Endothelial cell of umbilical vein (primary cell): ENCODE results near the gene HSFX1. TPM values are rescaled to one million over a fixed set of nuclear protein-coding genes. Genes with fewer than 3 reads are reported as not detected.

Experiments
- BruUV-seq: library from RNA; stranded (reverse); fragments of 400-500 nt; replicated peaks from 2 replicates; lab custom pipeline; 2021; lab: Mats Ljungman, UMichigan
- CTCF ChIA-PET: fragments of 300-600, 350-600 bp; sonication (Branson Sonifier 250); formaldehyde crosslinking; loops from one replicate; lab custom pipeline; 2021; ENCODE audit warnings: antibody characterized with exemption, inconsistent platforms; lab: Charles Lee
- POLR2A ChIA-PET: fragments of 300-600, 350-600 bp; sonication (Branson Sonifier 250); formaldehyde crosslinking; loops from one replicate; lab custom pipeline; 2021; ENCODE audit warnings: antibody characterized with exemption, inconsistent platforms; lab: Charles Lee
- DNase-seq: peaks from one replicate; pipeline ENCODE4 v3.0.0-alpha.2; 2011; ENCODE audit warnings: low read depth, low spot score
- FAIRE-seq: peaks from 2 replicates; lab custom pipeline; 2011; peaks lifted over from hg19 to GRCh38; lab: Jason Lieb, UNC
- H2AFZ ChIP-seq: 2 replicates; pipeline ENCODE4 v1.6.0; 2012; ENCODE audit warnings: low read depth, low read length, control low read depth, inconsistent platforms
- H3K27ac ChIP-seq: 2 replicates; pipeline ENCODE4 v1.5.1; 2011; ENCODE audit warnings: low read depth, mild to moderate bottlenecking, control low read depth, low read length, moderate library complexity; ENCODE audit not compliant: insufficient read depth
- H3K27me3 ChIP-seq, 2 experiments: 2 replicates each; pipeline versions ENCODE4 v1.6.0 to v1.6.1; 2011; ENCODE audit warnings: low read length in 2 of 2, mixed read lengths in 1 of 2; ENCODE audit not compliant: control insufficient read depth in 2 of 2, insufficient read depth in 2 of 2
- H3K36me3 ChIP-seq, 2 experiments: 2 replicates in 1 of 2; 3 replicates in 1 of 2; pipeline ENCODE4 v1.5.1; 2011; ENCODE audit warnings: low read length in 2 of 2, mild to moderate bottlenecking in 1 of 2, moderate library complexity in 1 of 2; ENCODE audit not compliant: control insufficient read depth in 2 of 2, insufficient read depth in 2 of 2; ENCODE audit errors: extremely low read depth in 1 of 2
- H3K4me1 ChIP-seq: 3 replicates; pipeline ENCODE4 v1.5.1; 2011; ENCODE audit warnings: mild to moderate bottlenecking, low read length; ENCODE audit not compliant: control insufficient read depth, insufficient read depth; ENCODE audit errors: extremely low read depth
- H3K4me2 ChIP-seq: 2 replicates; pipeline ENCODE4 v1.6.1; 2011; ENCODE audit warnings: low read length, control low read depth, mixed read lengths; ENCODE audit not compliant: insufficient read depth
- H3K4me3 ChIP-seq, 3 experiments: fragments of 200-600 bp in 1 of 3; sonication (generic), shearing (Covaris generic) in 1 of 3; replicated peaks in 1 of 3; 2 replicates each; pipeline ENCODE4 v1.5.1; 2011 to 2016; ENCODE audit warnings: control low read depth in 3 of 3, low read length in 3 of 3, mild to moderate bottlenecking in 2 of 3, inconsistent platforms in 1 of 3, low read depth in 1 of 3, moderate library complexity in 1 of 3; ENCODE audit not compliant: insufficient read depth in 1 of 3
- H3K79me2 ChIP-seq: 2 replicates; pipeline ENCODE4 v1.6.0; 2012; ENCODE audit warnings: low read length, inconsistent platforms; ENCODE audit not compliant: control insufficient read depth, insufficient read depth
- H3K9ac ChIP-seq: replicated peaks from 2 replicates; pipeline ENCODE3; 2011; ENCODE audit warnings: low read length, control low read depth; ENCODE audit not compliant: insufficient read depth; ENCODE audit errors: extremely low read depth
- H3K9me1 ChIP-seq: replicated peaks from 3 replicates; pipeline ENCODE4 v1.6.0; 2011; ENCODE audit warnings: mild to moderate bottlenecking, low read length; ENCODE audit not compliant: control insufficient read depth, insufficient read depth; ENCODE audit errors: extremely low read depth
- H3K9me3 ChIP-seq: replicated peaks from 2 replicates; pipeline ENCODE4 v1.5.1; 2012; ENCODE audit warnings: low read length, inconsistent platforms; ENCODE audit not compliant: control insufficient read depth, insufficient read depth
- H4K20me1 ChIP-seq: replicated peaks from 2 replicates; pipeline ENCODE3; 2011; ENCODE audit warnings: mild to moderate bottlenecking, low read length; ENCODE audit not compliant: control insufficient read depth, insufficient read depth; ENCODE audit errors: extremely low read depth
- CTCF ChIP-seq, 2 donors: IDR thresholded peaks; 1 replicate in 1 of 2; 2 replicates in 1 of 2; pipeline ENCODE4 v1.5.1; 2011; ENCODE audit warnings: low read length in 2 of 2, mild to moderate bottlenecking in 2 of 2, moderate library complexity in 2 of 2, control low read depth in 1 of 2, inconsistent platforms in 1 of 2, low read depth in 1 of 2; ENCODE audit not compliant: insufficient read depth in 1 of 2; ENCODE audit errors: extremely low read depth in 1 of 2
- EZH2 ChIP-seq: IDR thresholded peaks from 2 replicates; pipeline ENCODE4 v1.6.1; 2012; ENCODE audit warnings: borderline replicate concordance, low read depth, mild to moderate bottlenecking, moderate library complexity, low read length, inconsistent platforms; ENCODE audit not compliant: severe bottlenecking
- FOS ChIP-seq: IDR thresholded peaks from 2 replicates; pipeline ENCODE4 v1.6.1; 2011; ENCODE audit warnings: mild to moderate bottlenecking, low read length, moderate library complexity, borderline replicate concordance; ENCODE audit not compliant: insufficient read depth
- GATA2 ChIP-seq: IDR thresholded peaks from 2 replicates; pipeline ENCODE4 v1.7.0; 2011; ENCODE audit warnings: low read depth, mild to moderate bottlenecking, moderate library complexity, mixed read lengths, low read length; ENCODE audit not compliant: insufficient read length, insufficient read depth
- JUN ChIP-seq: IDR thresholded peaks from 2 replicates; pipeline ENCODE4 v1.6.1; 2011; ENCODE audit warnings: borderline replicate concordance, low read depth; ENCODE audit not compliant: insufficient read length, insufficient read depth
- MAX ChIP-seq: IDR thresholded peaks from 2 replicates; pipeline ENCODE4 v1.6.1; 2011; ENCODE audit not compliant: insufficient read depth, insufficient read length
- MYC ChIP-seq: IDR thresholded peaks from one replicate; pipeline ENCODE4 v1.6.1; 2011; ENCODE audit warnings: mild to moderate bottlenecking, low read depth, low read length
- POLR2A ChIP-seq: IDR thresholded peaks from 2 replicates; pipeline ENCODE4 v1.6.1; 2012; ENCODE audit warnings: low read depth, mild to moderate bottlenecking, control low read depth, low read length
- POLR2AphosphoS5 ChIP-seq: IDR thresholded peaks from 2 replicates; pipeline ENCODE4 v1.6.1; 2012; ENCODE audit warnings: low read depth, mild to moderate bottlenecking, control low read depth, low read length, moderate library complexity; ENCODE audit not compliant: insufficient read depth
- dilution Hi-C: fragments of 300-500 bp; cut with MboI; formaldehyde crosslinking; loops from one replicate; pipeline ENCODE4 v1.15.0; 2019; ENCODE audit warnings: low sequenced_read_pairs; ENCODE audit not compliant: extremely low pct_ligation_motif_present
- intact Hi-C: fragments of 100-400 bp; cut with micrococcal nuclease; formaldehyde crosslinking; loops from one replicate; pipeline ENCODE4 v1.10.0; 2022
- polyA plus RNA-seq, 4 experiments: library from polyadenylated mRNA; depleted of rRNA in 3 of 4; stranded (reverse) in 3 of 4; unstranded in 1 of 4; fragments of >200 nt; gene quantifications; 2 replicates each; pipeline versions ENCODE4 v1.2.1 to v1.2.3, GENCODE V29; 2011 to 2012; ENCODE audit warnings: missing spikeins in 1 of 4
- total RNA-seq: library from RNA; stranded (reverse); gene quantifications from 2 replicates; pipeline ENCODE4 v1.2.3, GENCODE V29; 2021

The HSFX1 gene
- total and polyA plus RNA-seq, 2 donors (not counting 3 experiments of a cell fraction or from before 2014, with no cell fraction given): 0.68 to 0.88 TPM

- no peaks in the 10 kb centered on the region for H3K79me2 ChIP-seq
- H3K9ac ChIP-seq: no peak overlapping the region
- dilution Hi-C loops (no loop called here), intact Hi-C loops (no loop called here)
- no peaks in the 10 kb centered on the region for H4K20me1 ChIP-seq
- CTCF ChIA-PET: no interaction called here
- no peak overlapping the region for H3K27ac ChIP-seq
- no peaks in the 10 kb centered on the region for H3K9me3 ChIP-seq
- DNase-seq: no peak
- POLR2A ChIA-PET: no interaction called here
- no peak overlapping the region for H2AFZ ChIP-seq
- H3K4me2 ChIP-seq: no peak overlapping the region
- no TSS peak for BruUV-seq
- TF ChIP-seq JUN (no peak), FOS (no peak), CTCF (IDR thresholded peaks at IDR 0.05; ENCODE audit: extremely low read depth in 1 of 2, insufficient read depth in 1 of 2, low read depth in 1 of 2, low read length in 2 of 2) (no peak), POLR2AphosphoS5 (no peak), MYC (no peak), POLR2A (no peak), MAX (no peak), GATA2 (no peak), EZH2 (no peak)
- no peaks in the 10 kb centered on the region for H3K9me1 ChIP-seq
- no peaks in the 10 kb centered on the region for H3K4me1 ChIP-seq
- no peak overlapping the region for H3K4me3 ChIP-seq
- no peak for FAIRE-seq
- H3K27me3 ChIP-seq: no peaks in the 10 kb centered on the region
- no peaks in the 10 kb centered on the region for H3K36me3 ChIP-seq
Measured at GRCh38 chrX:149803458-149804062, 29.7 kb downstream of the HSFX1 start.
